H1 (cell line): ENCODE measurements around the gene GPR135. TPM values are rescaled to one million over a fixed set of nuclear protein-coding genes. Genes with fewer than 3 reads are reported as not detected.

Experiments
- CBX5 ChIP-seq: fragments of 300-800, 300-1000 bp; sonication (generic); IDR thresholded peaks from 2 replicates; pipeline ENCODE4 v1.7.1; 2016; ENCODE audit warnings: antibody characterized with exemption, low read length, low read depth
- CBX8 ChIP-seq: fragments of 300-800, 300-1000 bp; sonication (generic); IDR thresholded peaks from 2 replicates; pipeline ENCODE4 v1.7.1; 2016; ENCODE audit warnings: low read depth, low read length, borderline replicate concordance
- CHD1 ChIP-seq: IDR thresholded peaks from 2 replicates; pipeline ENCODE4 v1.6.1; 2012; ENCODE audit warnings: low read depth, low read length, improper control_type of control experiment
- CREB1 ChIP-seq: IDR thresholded peaks from 2 replicates; pipeline ENCODE4 v1.6.1; 2012; ENCODE audit warnings: inconsistent platforms
- EP300 ChIP-seq, 2 experiments: IDR thresholded peaks; 1 replicate in 1 of 2; 2 replicates in 1 of 2; pipeline ENCODE4 v1.6.1; 2011 to 2012; ENCODE audit warnings: low read depth in 2 of 2, low read length in 2 of 2, mild to moderate bottlenecking in 2 of 2, borderline replicate concordance in 1 of 2, inconsistent platforms in 1 of 2, moderate library complexity in 1 of 2
- FOSL1 ChIP-seq: IDR thresholded peaks from 2 replicates; pipeline ENCODE4 v1.6.1; 2011; ENCODE audit warnings: mild to moderate bottlenecking, low read depth, low read length, moderate library complexity; ENCODE audit not compliant: insufficient read depth
- GABPA ChIP-seq: IDR thresholded peaks from 2 replicates; pipeline ENCODE4 v1.6.1; 2011; ENCODE audit warnings: mild to moderate bottlenecking, low read length, moderate library complexity, borderline replicate concordance; ENCODE audit not compliant: insufficient read depth
- HDAC2 ChIP-seq, 2 experiments: fragments of 300-600 bp in 1 of 2; sonication (generic) in 1 of 2; IDR thresholded peaks; 2 replicates each; pipeline ENCODE4 v1.6.1; 2011 to 2012; ENCODE audit warnings: low read depth in 2 of 2, low read length in 2 of 2, mild to moderate bottlenecking in 2 of 2, moderate library complexity in 2 of 2, borderline replicate concordance in 1 of 2, inconsistent platforms in 1 of 2
- NANOG ChIP-seq: IDR thresholded peaks from 2 replicates; pipeline ENCODE4 v1.6.1; 2011; ENCODE audit warnings: low read length, low read depth, mild to moderate bottlenecking, inconsistent platforms; ENCODE audit not compliant: insufficient read depth, poor library complexity, severe bottlenecking
- POLR2A ChIP-seq, 2 experiments: IDR thresholded peaks; 1 replicate in 1 of 2; 2 replicates in 1 of 2; pipeline ENCODE4 v1.6.1; 2011; ENCODE audit warnings: low read depth in 2 of 2, low read length in 2 of 2, mild to moderate bottlenecking in 2 of 2; ENCODE audit errors: control extremely low read depth in 1 of 2
- POLR2AphosphoS5 ChIP-seq: IDR thresholded peaks from 2 replicates; pipeline ENCODE4 v1.6.1; 2011; ENCODE audit warnings: low read depth, low read length
- POU5F1 ChIP-seq: IDR thresholded peaks from 2 replicates; pipeline ENCODE4 v1.6.1; 2011; ENCODE audit warnings: low read depth, mild to moderate bottlenecking, low read length, moderate library complexity
- RAD21 ChIP-seq, 2 experiments: IDR thresholded peaks in 1 of 2; conservative IDR thresholded peaks in 1 of 2; 2 replicates each; pipeline ENCODE4 v1.6.1; 2011; ENCODE audit warnings: low read depth in 2 of 2, low read length in 2 of 2, improper control_type of control experiment in 1 of 2, inconsistent platforms in 1 of 2, mild to moderate bottlenecking in 1 of 2, moderate library complexity in 1 of 2
- RFX5 ChIP-seq: IDR thresholded peaks from 2 replicates; pipeline ENCODE4 v1.6.1; 2011; ENCODE audit warnings: low read depth, low read length, improper control_type of control experiment, borderline replicate concordance
- RXRA ChIP-seq: IDR thresholded peaks from 2 replicates; pipeline ENCODE4 v1.6.1; 2011; ENCODE audit warnings: low read depth, mild to moderate bottlenecking, low read length, moderate library complexity; ENCODE audit not compliant: insufficient read depth
- TAF7 ChIP-seq: optimal IDR thresholded peaks from 2 replicates; pipeline ENCODE3; 2011; ENCODE audit warnings: low read depth, mild to moderate bottlenecking, inconsistent platforms, low read length, moderate library complexity, borderline replicate concordance
- TCF12 ChIP-seq: IDR thresholded peaks from 2 replicates; pipeline ENCODE4 v1.6.1; 2011; ENCODE audit warnings: low read depth, mild to moderate bottlenecking, low read length
- TEAD4 ChIP-seq: IDR thresholded peaks from 2 replicates; pipeline ENCODE4 v1.6.1; 2012; ENCODE audit warnings: low read depth, low read length, inconsistent platforms, mixed read lengths
- YY1 ChIP-seq: IDR thresholded peaks from 2 replicates; pipeline ENCODE4 v1.6.1; 2011; ENCODE audit warnings: low read depth, mild to moderate bottlenecking, low read length
- polyA plus RNA-seq, 7 experiments: library from polyadenylated mRNA; depleted of rRNA in 3 of 7; stranded (reverse) in 5 of 7; unstranded in 2 of 7; fragments of >200 nt in 5 of 7; fragments of 200-250 nt in 2 of 7; gene quantifications; 1 replicate in 5 of 7; 2 replicates in 1 of 7; 4 replicates in 1 of 7; pipeline versions ENCODE4 v1.2.1 to v1.2.3, GENCODE V29; 2011 to 2013; ENCODE audit warnings: missing spikeins in 2 of 7, mixed read lengths in 2 of 7
- total RNA-seq: library from RNA; stranded (reverse); fragmentation: NEBNext Ultra II Directional; extraction: Animal tissue kit (Norgen Biotek cat#: 25700); gene quantifications from 2 replicates; pipeline ENCODE4 v1.2.1, GENCODE V29; 2021
- TF ChIP-seq, protein P1 (sequence below): IDR thresholded peaks from 2 replicates; pipeline ENCODE4 v1.6.1; 2012; ENCODE audit warnings: inconsistent platforms

The GPR135 gene
- total and polyA plus RNA-seq, 2 of the 8 experiments (the other 6 are each of a cell fraction or from before 2014, with no cell fraction given): 0.48 to 1.1 TPM

DNA sequence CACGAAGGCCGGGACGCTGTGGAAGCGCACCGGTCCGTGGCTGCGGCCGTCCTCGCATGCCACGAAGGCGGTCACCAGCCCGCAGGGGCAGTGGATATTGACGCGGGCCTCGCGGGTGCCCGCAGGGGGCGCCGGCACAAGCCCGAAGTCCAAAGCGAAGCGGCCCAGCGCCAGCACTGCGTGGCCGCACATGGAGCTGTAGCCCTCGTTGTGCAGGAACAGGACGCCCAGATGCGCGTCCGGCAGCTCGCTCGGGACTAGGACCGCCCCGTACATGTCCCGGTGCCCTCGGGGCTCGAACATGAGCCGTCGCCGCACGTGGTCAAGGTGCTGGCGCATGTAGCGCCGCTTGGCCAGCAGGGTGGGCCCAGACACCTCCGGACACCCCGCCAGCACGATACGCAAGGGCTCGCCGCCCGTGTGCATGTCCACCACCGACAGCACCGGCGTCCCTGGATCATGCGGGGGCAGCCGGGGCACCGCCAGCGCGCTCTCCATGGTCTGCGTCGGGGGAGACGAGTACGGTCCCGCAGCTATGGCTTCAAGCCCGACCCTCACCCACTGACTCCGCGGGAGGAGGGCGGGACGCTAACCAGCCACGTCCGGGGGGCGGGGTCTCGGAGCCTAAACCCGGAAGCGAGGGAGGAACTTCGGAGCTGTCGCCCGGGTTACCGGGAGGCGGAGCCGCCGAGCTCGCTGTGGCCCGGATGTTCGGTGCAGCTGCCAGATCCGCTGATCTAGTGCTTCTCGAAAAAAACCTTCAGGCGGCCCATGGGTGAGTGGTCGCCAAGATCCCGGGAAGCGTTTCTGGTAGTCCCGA, 18.8 kb upstream of the GPR135 start, which contains the start of the genes JKAMP and L3HYPDH (continued):
- no peak for TF ChIP-seq FOSL1
- no peak for TF ChIP-seq TAF7
- TF ChIP-seq POLR2A (IDR thresholded peaks at IDR 0.05; ENCODE audit: control extremely low read depth in 1 of 2, low read depth in 2 of 2, low read length in 2 of 2): peak; percentile 79 to 91
- TF ChIP-seq CBX5: no peak
- no peak for TF ChIP-seq TCF12
- peak in 1 of 2 experiments; percentile 7; a peak in 2 of 4 replicates for TF ChIP-seq RAD21 (IDR thresholded peaks at IDR 0.05 in 1 of 2, conservative IDR thresholded peaks at IDR 0.05 in 1 of 2; ENCODE audit: low read depth in 2 of 2, low read length in 2 of 2)
- TF ChIP-seq CREB1: no peak; the same call in 1 of the 2 replicates
- no peak for TF ChIP-seq NANOG
- no peak for TF ChIP-seq EP300 (IDR thresholded peaks at IDR 0.05; ENCODE audit: borderline replicate concordance in 1 of 2, low read depth in 2 of 2, low read length in 2 of 2)
- TF ChIP-seq RXRA: no peak
- TF ChIP-seq CHD1: no peak
- TF ChIP-seq HDAC2 (IDR thresholded peaks at IDR 0.05; ENCODE audit: borderline replicate concordance in 1 of 2, low read depth in 2 of 2, low read length in 2 of 2): peak; percentile 36 to 63; a peak in 1 of 4 replicates
- no peak for TF ChIP-seq RFX5
- TF ChIP-seq, protein P1, sequence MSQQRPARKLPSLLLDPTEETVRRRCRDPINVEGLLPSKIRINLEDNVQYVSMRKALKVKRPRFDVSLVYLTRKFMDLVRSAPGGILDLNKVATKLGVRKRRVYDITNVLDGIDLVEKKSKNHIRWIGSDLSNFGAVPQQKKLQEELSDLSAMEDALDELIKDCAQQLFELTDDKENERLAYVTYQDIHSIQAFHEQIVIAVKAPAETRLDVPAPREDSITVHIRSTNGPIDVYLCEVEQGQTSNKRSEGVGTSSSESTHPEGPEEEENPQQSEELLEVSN: peak; percentile 95
- TF ChIP-seq CBX8: no peak
- TF ChIP-seq POLR2AphosphoS5: peak; percentile 96
- TF ChIP-seq YY1: no peak
- no peak for TF ChIP-seq GABPA
- no peak for TF ChIP-seq POU5F1
- no peak for TF ChIP-seq TEAD4
